ENCODE data around the gene CDO1.
"Not testable (repeated sequence)": the region's sequence is repeated elsewhere in the genome, so short reads cannot be mapped to it uniquely, and the experiment has no call there.

CDO1 gene

GRCh38 chr5:115829913-115830312 lies 13.5 kb upstream of the CDO1 start:
- DNase-seq, result no peak

GRCh38 chr5:115825948-115826347 lies 9.5 kb upstream of the CDO1 start:
- DNase-seq, result no peak

GRCh38 chr5:115824983-115825382 lies 8.5 kb upstream of the CDO1 start:
- not testable (repeated sequence) for DNase-seq

GRCh38 chr5:115820846-115821245 lies 4.4 kb upstream of the CDO1 start:
- no peak for DNase-seq

GRCh38 chr5:115818821-115819220 lies 2.4 kb upstream of the CDO1 start:
- no peak for DNase-seq

- DNase-seq, result no peak
Observed at GRCh38 chr5:115817386-115817785, 927 bp upstream of the CDO1 start.

GRCh38 chr5:115815693-115816225 lies 700 bp downstream of the CDO1 start:
- no peak for DNase-seq

GRCh38 chr5:115815006-115815692 lies 1.3 kb downstream of the CDO1 start:
- DNase-seq, result peak; percentile 12

GRCh38 chr5:115813719-115814118 lies 2.7 kb downstream of the CDO1 start:
- DNase-seq, result peak; percentile 16

GRCh38 chr5:115812372-115812771 lies 4.1 kb downstream of the CDO1 start:
- DNase-seq, result no peak

- DNase-seq, result no peak
Observed at GRCh38 chr5:115811406-115811805, 5.1 kb downstream of the CDO1 start.

GRCh38 chr5:115810761-115811160 lies 5.7 kb downstream of the CDO1 start:
- DNase-seq, result no peak

- DNase-seq, result peak; percentile 45
Observed at GRCh38 chr5:115809946-115810345, 6.5 kb downstream of the CDO1 start.

- DNase-seq, result not testable (repeated sequence)
Observed at GRCh38 chr5:115808066-115808465, 8.4 kb downstream of the CDO1 start.

- DNase-seq, result no peak
Observed at GRCh38 chr5:115807654-115808052, 8.8 kb downstream of the CDO1 start.

- no peak for DNase-seq
Observed at GRCh38 chr5:115806986-115807653, 9.3 kb downstream of the CDO1 start.

GRCh38 chr5:115801984-115802383 lies 14.5 kb downstream of the CDO1 start:
- no peak for DNase-seq

- DNase-seq, result no peak
Observed at GRCh38 chr5:115801152-115801551, 15.3 kb downstream of the CDO1 start.

- DNase-seq, result no peak
Observed at GRCh38 chr5:115800108-115800507, 16.4 kb downstream of the CDO1 start.

GRCh38 chr5:115798252-115798651 lies 18.2 kb downstream of the CDO1 start:
- DNase-seq, result no peak

- DNase-seq, result no peak
Observed at GRCh38 chr5:115796656-115797055, 19.8 kb downstream of the CDO1 start.

GRCh38 chr5:115795700-115796099 lies 20.8 kb downstream of the CDO1 start:
- DNase-seq, result no peak

- no peak for DNase-seq
Observed at GRCh38 chr5:115788440-115788839, 28.0 kb downstream of the CDO1 start.

GRCh38 chr5:115787426-115787825 lies 29.0 kb downstream of the CDO1 start:
- no peak for DNase-seq
